Measurements from ENCODE around the gene HM13.
"Not testable (repeated sequence)": the region's sequence is repeated elsewhere in the genome, so short reads cannot be mapped to it uniquely, and the experiment has no call there.

The HM13 gene

DNA sequence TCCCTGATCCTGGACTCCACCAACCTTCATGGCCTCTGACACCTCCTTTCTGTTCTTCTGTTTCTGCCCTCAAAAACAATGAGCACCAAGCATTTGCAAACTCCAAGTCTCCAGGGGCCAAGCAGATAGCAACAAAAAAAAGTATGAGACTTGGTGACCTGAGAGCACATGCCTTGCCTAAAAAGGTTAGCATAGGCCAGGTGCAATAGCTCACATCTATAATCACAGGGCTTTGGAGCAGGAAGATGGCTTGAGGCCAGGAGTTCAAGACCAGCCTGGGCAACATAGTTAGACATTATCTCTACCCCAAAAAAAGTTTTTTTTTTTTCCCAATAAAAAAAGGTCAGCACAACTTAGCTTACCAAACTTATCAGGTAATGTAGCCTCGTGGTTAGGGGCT lies 13.7 kb upstream of the HM13 start:
- no peak for DNase-seq (ENCODE audit: low read depth in 2 of 2)

DNA sequence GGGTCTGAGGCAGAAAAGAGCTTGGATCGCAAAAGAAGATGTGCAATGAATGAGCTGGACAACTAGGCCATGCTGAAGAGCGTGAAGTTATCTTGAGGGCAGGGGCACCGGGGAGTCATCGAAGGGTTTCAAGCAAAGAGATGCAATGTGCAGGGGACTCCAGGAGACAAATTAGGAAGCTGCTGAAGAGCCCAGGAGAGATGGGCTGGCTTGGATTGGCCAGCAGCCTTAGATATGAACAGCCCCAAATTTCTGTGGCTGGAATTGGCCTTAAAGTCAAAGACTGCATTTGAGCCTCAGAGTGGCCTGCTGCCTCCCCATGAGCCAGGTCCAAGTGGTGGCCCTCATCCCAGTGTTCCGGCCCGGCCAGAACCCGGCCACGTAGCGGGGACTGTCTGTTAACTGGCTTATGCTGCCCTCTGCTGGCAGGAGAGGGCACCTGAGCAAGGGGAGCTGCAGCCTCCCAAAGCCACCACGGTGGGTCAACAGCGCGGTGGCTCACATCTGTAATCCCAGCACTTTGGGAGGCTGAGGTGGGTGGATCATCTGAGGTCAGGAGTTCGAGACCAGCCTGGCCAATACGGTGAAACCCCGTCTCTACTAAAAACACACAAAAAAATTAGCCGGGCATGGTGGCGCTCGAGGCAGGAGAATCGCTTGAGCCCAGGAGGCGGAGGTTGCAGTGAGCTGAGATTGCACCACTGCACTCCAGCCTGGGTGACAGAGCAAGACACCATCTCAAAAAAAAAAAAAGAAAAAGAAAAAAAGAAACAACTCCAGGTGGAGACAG lies 11.2 kb upstream of the HM13 start:
- peak in 1 of 2 experiments; percentile 33 for DNase-seq (ENCODE audit: low read depth in 2 of 2)

DNA sequence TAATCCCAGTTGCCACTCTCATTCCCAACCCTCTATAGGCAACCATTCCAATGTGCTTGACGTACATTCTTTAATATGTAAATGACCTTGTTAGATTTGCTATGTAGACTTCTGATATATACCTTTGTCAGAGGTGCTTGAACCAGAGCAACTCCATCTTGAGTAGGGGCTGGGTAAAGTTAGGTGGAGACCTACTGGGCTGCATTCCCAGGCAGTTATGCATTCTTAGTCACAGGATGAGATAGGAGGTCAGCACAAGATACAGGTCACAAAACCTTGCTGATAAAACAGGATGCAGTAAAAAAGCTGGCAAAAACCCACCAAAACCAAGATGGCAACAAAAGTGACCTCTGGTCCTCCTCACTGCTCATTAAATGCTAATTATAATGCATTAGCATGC lies 8.3 kb upstream of the HM13 start:
- DNase-seq (ENCODE audit: low read depth in 2 of 2): no peak

GRCh38 chr20:31508517-31509244 lies 5.6 kb upstream of the HM13 start:
- no peak for DNase-seq (ENCODE audit: low read depth in 2 of 2)

DNA sequence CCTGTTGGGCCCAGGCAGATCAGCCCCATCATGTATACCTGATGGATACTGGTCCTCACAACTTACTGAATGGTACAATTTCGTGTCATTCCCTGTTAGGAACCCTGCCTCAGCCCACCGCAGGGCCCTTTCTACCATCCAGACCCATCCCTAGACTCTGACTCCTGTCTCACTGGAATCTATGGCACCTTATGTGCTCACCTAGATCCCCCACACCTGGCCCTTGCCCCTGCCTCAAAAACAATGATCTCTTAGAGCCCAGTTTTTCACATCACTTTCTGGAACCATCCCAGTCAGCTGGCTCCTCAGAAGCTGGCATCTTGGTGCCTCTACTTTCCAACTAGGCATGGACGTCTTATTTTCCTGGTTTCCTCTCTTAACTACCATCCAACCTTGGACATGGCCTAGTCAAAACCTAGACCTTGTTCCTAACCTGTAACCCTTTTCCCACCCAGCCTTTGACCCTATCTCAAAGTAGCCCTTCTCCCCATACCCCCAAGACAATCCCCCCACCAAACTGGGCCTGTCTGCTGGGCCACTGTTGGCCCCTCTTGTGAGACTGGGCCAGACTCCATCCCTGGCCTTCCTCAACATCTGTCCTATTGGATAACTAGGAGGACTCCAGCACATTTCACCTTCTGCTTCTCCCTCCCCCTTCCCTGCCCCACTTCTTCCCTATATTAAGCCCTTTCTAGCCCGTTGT lies 981 bp downstream of the HM13 start:
- no peak for DNase-seq (ENCODE audit: low read depth in 2 of 2)

DNA sequence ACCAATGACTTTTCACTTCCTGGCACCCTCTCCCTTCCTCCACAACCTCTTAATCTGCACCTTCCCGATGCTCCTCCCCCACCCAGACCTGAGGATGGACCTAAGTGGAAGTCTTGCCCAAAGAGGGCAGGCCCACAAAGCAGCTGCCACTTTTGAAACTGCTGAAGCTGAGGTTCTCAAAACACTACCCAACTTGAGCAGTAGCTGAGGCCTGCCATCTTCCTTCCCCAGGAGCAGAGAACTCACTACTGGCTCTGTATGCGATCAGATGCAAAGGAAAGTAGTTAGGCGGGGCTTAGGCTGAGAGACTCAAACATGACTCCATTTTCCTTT lies 1.5 kb downstream of the HM13 start:
- DNase-seq (ENCODE audit: low read depth in 2 of 2): no peak

- no peak for DNase-seq (ENCODE audit: low read depth in 2 of 2)
These were observed 1.9 kb downstream of the HM13 start for GRCh38 chr20:31516166-31516565.

- DNase-seq (ENCODE audit: low read depth in 2 of 2): no peak
These were observed 2.4 kb downstream of the HM13 start for GRCh38 chr20:31516651-31517050.

DNA sequence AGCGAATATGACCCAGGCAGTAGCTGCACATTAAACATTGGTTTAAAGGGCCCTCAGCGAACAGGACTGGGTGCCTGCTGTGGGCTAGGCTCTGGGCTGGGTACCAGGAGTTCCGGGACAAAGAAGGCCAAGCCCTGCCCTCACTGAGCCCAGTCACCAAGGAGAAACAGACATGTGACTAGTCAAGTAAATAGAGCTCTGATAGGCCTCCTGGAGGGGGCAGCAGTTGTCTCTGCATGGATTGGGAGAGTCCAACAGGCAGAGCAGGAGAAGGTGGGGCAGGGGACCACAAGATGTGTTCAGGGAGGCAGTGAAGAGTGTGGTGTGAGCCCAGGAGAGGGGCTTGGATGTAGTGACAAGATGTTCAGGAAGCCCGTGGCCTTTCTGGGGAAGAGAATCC lies 3.1 kb downstream of the HM13 start:
- DNase-seq (ENCODE audit: low read depth in 2 of 2): no peak

DNA sequence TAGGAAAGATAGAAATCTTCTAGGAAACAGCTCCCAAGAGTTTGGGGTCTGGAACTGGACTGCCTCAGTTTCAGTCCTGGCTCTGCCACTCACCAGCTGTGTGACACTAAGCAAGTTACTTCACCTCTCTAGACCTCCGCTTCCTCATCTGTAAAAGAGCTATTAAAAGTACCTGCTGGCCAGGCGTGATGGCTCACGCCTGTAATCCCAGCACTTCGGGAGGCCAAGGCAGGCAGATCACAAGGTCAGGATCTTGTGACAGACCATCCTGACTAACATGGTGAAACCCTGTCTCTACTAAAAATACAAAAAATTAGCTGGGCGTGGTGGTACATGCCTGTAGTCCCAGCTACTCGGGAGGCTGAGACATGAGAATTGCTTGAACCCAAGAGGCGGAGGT lies 7.0 kb downstream of the HM13 start:
- not testable (repeated sequence) for DNase-seq (ENCODE audit: low read depth in 2 of 2)

DNA sequence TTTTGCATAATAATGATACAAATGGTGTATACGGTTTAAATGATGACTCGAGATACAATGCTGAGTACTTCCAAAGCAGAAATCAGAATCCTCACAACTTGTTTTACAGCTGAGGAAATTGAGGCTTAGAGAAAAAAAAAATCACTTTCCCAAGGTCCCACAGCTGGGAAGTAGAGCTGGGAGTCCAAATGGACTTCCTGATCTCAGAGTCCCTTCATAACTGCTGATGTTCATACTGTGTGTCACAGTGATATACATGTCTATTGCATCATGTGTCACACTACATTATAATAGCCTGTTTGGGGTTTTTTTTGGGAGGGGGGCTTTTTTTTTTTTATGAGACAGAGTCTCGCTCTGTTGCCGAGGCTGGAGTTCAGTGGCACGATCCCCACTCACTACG lies 8.5 kb downstream of the HM13 start:
- no peak for DNase-seq (ENCODE audit: low read depth in 2 of 2)

GRCh38 chr20:31523361-31524283 lies 9.4 kb downstream of the HM13 start:
- no peak for DNase-seq (ENCODE audit: low read depth in 2 of 2)

DNA sequence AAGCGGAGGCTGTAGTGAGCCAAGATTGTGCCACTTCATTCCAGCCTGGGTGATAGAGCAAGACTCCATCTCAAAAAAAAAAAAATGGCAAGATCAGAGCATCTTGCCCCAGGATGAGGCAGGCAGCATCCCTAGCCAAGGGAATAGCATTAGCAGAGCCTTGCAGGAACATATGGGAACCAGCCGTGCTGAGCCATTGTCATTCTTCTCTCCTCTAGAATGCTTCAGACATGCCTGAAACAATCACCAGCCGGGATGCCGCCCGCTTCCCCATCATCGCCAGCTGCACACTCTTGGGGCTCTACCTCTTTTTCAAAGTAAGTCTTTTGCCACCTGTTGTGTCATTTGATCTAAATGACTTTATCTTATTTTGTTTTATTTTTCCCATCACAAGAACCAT lies 13.0 kb downstream of the HM13 start:
- no peak for DNase-seq (ENCODE audit: low read depth in 2 of 2)

DNA sequence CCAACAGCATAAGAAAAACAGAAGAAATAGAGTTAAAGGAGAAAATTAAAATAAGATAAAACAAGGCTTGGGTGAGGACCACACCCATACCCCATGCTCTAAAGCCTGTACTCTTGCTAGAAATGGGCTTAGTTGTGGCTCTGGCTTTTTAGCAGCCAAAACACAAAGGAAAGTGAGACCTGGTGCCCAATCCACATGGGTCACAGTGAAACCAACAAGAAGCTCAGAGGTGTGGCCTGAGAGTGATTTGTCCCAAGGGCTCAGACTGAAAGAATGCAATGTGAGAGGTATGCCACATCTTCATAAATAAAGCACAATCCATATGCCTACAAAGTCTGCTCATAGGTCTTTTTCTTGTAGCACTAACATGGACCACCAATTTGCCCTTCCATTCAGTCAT lies 21.1 kb downstream of the HM13 start:
- DNase-seq (ENCODE audit: low read depth in 2 of 2): no peak

GRCh38 chr20:31536575-31536974 lies 22.3 kb downstream of the HM13 start:
- DNase-seq (ENCODE audit: low read depth in 2 of 2): no peak

DNA sequence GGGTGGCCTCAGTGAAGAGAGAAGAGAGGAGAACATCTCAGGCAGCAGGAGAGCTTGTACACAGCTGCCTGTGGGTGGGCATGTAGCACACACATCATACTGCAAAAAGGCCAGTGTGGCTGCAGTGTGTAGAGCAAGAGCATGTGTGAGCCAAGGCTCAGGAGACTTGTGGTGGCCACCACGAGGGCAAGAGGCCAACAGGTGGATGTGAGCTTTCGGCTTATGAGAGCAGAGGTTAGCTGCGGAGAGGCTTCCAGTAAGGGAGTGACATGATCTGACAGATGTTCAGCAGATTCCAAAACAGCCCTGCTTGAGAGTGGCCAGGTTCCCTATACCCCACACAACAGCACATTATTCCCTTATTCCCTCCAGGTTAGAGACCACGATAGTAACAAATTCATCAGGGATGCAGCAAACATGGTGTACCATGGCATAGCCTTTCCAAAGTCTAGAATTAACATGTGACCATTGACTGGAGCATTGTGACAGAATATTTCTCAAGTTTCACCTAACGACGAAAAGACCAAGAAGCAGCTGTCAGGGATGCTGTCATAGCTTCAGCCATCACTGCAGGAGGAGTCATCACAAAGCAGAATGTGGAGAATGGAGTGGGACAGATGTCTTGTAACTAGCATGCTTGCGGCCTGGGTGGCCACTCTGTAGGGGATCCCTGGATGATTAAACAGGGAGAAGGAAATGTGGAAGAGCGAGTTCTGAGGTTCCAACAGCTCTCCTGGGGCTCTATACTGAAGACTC lies 23.1 kb downstream of the HM13 start:
- DNase-seq (ENCODE audit: low read depth in 2 of 2): no peak

DNA sequence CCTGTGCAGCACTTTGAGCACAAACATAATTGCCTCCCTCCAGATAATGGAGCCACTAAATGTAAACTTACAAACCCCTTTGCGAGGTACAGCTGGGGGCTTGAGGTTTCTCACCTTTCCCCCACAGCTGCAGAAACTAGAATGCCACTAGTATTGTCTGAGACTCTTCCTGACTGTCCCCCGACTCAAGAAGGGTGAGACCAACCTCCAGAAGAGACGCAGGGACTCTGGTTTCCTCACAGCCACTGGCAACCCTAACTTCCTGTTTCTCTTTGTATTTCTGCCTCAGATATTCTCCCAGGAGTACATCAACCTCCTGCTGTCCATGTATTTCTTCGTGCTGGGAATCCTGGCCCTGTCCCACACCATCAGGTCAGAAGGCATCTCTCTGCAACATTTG lies 23.6 kb downstream of the HM13 start:
- no peak for DNase-seq (ENCODE audit: low read depth in 2 of 2)

DNA sequence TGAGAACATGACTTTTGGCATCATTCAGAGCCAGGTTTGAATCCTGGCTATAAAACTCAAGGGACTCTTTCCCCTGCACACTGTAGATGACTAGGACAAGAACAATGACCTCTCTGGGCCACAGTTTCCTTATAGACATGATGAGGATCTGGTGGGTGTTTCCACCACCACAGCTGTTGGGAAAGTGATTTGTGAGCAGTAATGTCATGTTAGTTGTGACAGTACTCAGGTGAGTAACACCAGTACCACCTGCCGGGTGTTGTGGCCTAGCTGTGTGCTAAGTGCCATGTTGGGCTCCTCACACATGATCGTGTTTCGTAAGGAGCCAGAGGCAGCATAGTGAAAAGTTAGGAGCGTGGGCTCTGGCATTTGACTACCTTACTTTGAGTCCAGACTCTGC lies 24.1 kb downstream of the HM13 start:
- no peak for DNase-seq (ENCODE audit: low read depth in 2 of 2)

GRCh38 chr20:31539636-31540035 lies 25.4 kb downstream of the HM13 start:
- not testable (repeated sequence) for DNase-seq (ENCODE audit: low read depth in 2 of 2)

GRCh38 chr20:31540406-31540805 lies 26.2 kb downstream of the HM13 start:
- no peak for DNase-seq (ENCODE audit: low read depth in 2 of 2)

GRCh38 chr20:31542201-31542842 lies 28.1 kb downstream of the HM13 start:
- no peak for DNase-seq (ENCODE audit: low read depth in 2 of 2)

Measured in fibroblast of skin of left biceps (primary cell).